Left renal pelvis (tissue), 4 donors: ENCODE results near the gene IL23A. TPM values are rescaled to one million over a fixed set of nuclear protein-coding genes. Genes with fewer than 3 reads are reported as not detected.
"Not testable (repeated sequence)": the region's sequence is repeated elsewhere in the genome, so short reads cannot be mapped to it uniquely, and the experiment has no call there.

Experiments
- DNase-seq, 4 donors: peaks; one replicate each; pipeline ENCODE4 v3.0.0-alpha.2; 2013; ENCODE audit warnings: low read depth in 4 of 4, low spot score in 3 of 4
- polyA plus RNA-seq, 4 donors: library from polyadenylated mRNA; unstranded; fragments of 120-200 nt; gene quantifications; one replicate each; pipeline ENCODE4 v1.2.1, GENCODE V29; 2013; ENCODE audit not compliant: insufficient read length in 4 of 4

The IL23A gene
- polyA plus RNA-seq, 4 donors, result 0.57 to 1.3 (median 0.77) TPM

DNA sequence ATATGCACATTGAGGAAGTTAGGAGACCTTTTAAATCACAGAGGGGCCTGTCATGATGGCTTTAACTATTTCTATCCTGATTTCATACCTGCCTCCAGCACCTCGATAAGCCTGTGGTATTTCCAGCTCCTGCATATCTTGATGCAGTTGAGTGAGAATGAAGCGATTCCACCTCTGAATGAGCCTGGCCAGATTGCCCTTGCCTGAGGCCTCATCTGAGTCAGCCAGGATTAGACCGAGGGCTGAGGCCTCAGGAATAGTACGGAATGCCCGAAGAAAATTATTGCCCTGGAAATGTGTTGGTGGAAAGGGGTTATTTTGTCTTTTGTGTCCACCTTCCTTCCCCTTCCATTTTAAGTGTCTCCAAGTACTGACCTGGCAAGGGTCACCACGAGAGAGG, 14.5 kb upstream of the IL23A start:
- DNase-seq, result no peak

DNA sequence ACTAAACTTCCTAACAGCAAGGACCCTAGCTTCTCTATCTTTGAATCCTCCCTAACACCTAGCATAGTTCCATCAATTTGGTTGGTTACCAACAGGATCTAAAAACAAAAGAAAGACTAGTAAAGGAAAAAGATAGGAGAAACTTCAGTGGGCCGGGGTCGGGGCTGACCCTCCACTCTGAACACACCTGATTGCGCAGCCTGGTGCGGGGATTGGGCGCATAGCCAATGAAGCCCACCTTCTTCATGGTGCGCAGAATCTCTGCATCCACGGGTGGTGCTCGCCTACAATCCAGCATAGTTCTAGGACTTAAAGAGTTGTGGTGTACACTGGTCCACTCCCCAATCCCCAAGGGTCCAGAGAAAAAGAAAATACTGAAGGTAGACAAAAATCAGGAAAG, 12.6 kb upstream of the IL23A start:
- no peak for DNase-seq

DNA sequence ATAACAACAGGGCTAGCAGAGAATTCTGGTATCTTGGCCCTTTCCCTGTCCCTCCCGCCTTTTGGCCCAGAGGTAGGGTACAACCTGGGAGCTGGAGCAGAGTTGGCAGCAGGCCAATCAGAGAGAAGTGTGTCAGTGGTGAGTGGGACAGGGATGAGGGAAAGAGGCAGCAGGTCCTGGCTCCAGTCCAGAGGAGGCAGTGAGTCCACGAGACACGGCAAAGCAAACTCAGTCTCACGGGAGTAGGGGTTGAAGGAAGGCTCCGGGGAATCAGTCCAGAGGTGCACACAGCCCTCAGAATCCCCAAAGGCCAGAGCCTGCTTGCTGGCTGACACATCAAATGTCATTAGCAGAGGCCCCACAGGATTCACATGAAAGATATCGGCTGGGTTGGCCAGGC, 12.2 kb upstream of the IL23A start:
- no peak for DNase-seq

DNA sequence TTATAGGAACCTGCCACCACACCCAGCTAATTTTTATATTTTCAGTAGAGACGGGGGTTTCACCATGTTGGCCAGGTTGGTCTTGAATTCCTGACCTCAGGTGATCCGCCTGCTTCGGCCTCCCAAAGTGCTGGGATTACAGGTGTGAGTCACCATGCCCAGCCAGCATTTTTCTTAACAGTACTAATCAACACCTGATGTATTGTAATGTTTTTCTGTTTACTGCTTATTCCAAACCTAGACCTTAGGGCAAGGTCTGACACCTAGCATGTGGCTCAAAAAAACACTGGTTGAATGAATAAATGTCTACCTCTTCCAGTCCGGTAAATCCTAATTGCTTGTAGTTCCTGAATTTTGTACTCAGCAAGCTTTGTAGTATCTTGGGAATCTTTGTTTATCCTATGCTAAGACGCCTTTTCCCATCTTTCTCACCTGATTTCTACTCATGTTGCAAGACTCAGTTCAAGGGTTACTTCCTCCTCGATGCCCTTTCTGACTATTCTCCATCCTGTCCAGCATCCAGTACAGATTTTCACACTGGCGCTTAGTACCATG, 7.7 kb upstream of the IL23A start:
- no peak for DNase-seq

DNA sequence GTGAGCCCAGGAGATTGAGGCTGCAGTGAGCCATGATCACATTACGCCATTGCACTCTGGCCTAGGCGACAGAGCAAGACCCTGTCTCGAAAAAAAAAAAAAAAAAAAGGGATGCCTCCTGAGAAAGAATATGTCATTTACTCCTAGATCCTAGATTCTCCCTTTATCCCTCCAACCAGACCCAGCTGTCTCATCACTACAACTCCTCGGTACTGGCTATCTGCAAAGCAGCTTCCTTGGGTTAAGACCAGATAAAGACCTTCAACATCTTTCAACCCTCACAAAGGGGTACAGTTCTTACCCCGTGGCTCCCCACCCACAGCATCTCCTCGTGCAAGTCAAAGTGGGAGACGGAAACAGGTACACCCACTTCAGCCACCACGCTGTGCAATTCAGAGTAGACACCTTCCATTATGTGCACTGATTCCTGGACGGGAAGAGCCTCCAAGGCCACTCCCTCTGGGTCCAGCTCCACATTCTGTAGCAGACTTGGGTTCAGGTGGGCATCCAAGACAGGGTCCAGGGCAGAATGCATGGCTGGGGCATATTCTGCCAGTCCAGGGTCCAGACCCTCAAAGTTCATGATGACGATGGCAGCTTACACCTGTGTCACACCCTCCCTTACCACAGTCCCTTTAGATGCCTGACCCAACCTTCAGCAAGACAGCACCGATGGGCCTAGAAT, 6.0 kb upstream of the IL23A start:
- no peak for DNase-seq

DNA sequence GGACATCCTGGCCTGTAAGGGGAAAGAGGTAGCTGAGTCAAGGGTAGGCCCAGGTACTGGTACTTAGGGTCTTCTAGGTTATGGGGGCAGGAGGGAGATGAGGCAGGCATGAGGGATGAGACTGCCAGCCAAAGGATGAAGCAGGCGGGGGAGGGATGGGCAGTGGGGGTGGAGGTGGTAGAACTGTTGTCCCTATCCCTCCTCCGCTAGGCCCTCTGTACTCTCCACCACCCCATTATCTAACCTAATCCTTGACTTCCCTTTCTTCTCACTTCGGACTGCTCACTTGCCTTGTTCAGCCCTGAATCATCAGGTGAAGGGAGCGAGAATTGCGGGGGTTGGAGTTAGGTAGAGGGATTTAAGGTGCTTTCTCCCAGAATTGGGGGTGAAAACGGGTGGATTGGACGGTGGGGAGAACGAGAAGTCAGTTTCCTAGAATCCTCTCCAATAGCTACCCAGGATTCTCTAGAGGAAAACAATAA, 5.4 kb upstream of the IL23A start:
- no peak for DNase-seq

DNA sequence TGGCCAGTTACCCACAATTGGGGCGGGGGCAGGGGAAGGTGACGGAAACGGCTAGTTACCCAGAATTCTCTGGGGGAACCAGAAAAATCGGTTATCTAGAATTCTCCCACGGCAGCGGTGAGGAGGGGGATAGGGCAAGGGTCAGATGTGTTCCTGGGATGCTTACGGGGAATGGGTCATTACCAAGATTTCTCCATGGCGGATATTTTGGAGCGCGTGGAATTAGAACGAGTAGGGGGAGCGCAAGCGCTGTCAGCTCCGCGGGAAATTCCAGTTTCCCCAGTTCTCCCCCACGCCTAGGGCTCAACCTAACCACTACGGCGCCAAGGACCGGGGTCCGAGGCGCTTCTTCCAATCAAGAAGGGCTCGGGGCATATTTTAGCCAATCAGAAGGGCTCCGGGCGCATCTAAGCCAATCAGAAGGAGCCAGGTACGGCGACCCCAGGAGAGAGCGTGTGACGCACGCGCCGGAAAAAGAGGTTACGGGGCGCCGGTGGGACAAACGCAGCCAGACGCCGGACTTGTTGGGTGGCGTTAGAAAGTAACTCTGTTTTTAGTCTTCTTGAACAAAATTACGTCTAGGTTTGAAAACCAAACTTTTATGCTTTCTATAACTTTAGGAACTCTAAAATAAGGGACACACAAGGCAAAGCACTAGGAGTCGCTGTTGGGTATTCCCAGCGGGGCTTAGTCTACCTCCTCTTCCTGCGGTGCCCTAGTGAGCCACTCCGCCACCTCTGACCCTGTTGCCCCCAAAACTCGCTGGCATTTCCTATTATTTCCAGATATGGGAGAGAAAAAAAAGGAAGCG, 4.8 kb upstream of the IL23A start, which contains the start of gene PAN2:
TSS of gene PAN2 (minus strand) at position 322 of the 811 bp plus-strand sequence. CDS start 906 bp downstream, outside the sequence.
- peak; percentile 91 to 96 (median 95) for DNase-seq

DNA sequence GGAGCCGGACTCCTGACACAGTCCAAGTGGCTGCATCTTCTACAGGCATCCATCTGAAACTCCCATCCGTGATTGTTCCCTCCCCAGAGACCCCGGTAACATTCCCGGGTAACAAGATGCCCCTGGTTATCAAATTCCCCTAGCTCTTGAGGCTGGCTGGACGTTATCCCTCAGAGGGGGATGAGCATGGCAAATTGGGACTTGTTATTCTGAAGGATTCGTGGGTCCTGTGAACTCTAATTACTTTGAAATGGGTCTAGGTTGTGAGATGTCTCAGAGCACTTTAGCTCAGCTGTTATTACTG, 4.2 kb upstream of the IL23A start:
- no peak for DNase-seq

DNA sequence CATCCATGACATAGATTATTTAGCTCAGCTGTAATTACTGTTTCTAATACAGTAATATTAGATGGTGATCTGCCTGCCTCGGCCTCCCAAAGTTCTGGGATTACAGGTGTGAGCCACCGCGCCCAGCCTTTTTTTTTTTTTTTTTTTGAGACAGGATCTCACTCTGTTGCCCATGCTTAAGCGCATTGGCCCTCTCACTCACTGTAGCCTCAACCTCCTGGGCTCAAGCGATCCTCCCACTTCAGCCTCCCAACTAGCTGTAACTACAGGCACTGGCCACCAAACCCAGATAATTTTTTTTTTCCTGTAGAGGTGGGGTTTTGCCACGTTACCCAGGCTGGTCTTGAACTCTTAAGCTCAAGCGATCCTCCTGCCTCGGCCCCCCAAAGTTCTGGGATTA, 3.2 kb upstream of the IL23A start:
- not testable (repeated sequence) for DNase-seq

DNA sequence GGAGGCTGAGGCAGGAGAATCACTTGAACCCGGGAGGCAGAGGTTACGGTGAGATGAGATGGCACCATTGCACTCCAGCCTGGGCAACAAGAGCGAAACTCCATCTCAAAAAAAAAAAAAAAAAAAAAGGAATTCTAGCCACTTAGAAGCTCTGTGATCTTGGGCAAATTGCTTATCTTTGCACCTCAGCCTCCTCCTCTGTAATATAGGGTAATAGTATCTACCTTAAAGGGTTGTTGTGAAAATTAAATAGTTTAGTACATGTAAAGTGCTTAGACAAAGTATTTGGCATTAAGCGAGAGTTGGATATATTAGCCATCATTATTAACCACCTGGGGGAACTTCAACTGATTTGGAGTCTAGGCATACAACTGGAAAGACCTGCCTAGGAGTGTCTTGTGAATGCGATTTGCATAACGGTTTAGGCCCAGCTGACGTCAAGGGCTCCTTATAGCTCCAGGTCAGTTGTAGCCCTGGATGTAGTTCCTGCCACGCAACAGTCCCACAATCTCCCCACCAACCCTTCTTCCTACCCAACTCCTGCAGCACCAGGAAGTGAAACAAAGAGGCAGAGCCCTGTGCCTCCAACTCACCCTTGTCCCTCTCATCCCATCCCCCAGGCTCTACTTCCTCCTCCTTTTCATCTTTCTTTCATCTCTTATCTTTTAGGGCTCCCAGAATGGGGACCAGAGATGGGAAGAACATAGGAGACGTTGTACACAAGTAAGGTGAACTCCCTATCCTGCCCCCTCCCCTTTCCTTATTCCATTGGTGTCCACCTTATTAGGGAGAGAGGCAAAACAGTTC, 2.1 kb upstream of the IL23A start:
- no peak for DNase-seq

DNA sequence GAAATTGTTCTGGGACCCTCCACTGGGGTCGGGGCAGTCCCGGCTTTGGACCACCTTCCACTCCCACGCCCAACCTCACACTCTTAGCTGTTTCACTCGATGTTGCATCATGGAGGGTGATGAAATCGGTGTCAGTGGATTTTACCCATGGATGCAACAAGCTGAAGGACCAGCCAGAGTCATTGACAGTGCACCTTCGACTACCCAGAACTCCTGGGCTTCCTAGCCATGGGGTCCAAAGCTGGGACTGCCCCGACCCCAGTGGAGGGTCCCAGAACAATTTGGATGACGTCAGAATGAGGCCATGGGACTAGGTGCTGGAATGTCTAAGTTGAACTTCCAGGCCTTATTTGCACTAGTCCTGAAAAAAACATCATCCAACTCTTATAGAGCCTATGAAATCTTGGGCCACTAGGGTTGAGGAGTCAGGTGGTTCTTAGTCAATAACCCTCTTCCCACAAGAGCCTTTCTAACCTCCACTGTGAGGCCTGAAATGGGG, 882 bp upstream of the IL23A start:
- no peak for DNase-seq

DNA sequence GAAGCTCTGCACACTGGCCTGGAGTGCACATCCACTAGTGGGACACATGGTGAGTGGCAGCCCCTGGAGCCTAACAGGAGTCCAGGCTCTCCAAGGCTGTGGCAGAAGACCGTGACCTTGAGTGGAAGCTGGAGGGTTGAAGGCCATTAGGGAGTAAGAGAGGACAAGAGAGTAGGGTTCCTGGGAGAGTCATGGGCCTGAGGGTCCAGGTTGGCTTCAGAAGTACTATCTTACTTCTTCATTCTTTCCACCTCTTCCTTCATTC, 406 bp downstream of the IL23A start:
- DNase-seq, result no peak

DNA sequence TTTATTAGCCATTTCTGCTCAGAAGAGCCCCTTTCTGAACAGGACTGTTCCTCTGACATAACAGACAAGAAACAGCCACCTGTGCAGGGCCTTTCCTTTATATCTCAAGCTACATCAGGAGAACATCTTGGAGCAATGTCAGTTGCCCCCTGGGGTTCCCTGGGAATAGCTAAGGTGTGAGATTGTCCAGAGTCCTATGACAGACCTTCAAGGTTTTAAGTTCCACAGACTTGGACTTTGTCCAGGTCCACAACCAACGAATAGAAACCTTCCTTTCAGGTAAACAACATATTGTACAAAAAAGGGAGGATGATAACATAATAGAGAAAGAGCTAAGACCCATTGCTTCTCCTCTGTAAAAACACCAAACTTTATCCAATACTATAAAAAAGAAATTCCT, 2.9 kb downstream of the IL23A start:
- DNase-seq, result no peak

DNA sequence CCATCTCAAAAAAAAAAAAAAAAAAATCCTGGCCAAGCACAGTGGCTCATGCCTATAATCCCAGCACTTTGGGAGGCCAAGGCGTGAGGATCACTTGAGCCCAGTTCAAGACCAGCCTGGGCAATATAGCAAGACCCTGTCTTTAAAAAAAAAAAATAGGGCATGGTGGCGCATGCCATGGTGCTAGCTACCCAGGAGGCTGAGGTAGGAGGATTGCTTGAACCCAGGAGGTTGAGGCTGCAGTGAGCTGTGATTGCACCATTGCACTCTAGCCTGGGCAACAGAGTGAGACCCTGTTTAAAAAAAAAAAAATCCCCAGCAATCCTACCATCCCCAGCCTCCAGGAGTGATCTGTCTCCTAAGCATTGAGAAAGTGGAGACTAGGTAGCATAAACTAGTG, 3.6 kb downstream of the IL23A start:
- not testable (repeated sequence) for DNase-seq

DNA sequence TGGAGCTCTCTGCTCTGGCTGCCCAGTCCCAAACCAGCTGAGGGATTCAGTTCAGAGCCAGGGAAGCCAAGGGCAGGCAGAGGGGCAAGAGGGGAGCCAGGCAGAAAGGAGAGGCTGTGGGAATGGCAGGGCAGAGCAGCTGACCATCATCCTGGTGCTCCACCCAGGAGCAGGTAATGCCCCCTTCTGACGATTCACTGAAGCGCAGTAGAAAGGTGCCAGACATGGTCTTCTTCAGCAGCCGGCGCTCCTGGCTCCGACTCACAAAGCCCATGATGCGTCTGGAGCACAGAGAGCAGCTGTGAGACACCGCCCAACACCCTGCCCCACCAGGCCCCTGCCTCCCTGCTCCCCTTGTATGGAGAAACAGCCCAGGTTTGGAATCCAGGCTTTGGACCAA, 8.0 kb downstream of the IL23A start:
- no peak for DNase-seq

DNA sequence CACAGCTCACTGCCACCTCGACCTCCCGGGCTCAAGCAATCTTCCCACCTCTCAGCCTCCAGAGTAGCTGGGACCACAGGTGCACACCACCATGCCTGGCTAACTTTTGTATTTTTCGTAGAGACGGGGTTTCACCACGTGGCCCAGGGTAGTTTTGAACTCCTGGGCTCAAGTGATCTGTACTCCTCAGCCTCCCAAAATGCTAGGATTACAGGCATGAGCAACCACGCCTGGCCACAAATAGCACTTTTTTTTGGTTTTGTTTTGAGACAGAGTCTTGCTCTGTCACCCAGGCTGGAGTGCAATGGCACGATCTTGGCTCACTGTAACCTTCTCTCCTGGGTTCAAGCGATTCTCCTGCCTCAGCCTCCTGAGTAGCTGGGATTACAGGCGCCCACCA, 8.6 kb downstream of the IL23A start:
- not testable (repeated sequence) for DNase-seq

DNA sequence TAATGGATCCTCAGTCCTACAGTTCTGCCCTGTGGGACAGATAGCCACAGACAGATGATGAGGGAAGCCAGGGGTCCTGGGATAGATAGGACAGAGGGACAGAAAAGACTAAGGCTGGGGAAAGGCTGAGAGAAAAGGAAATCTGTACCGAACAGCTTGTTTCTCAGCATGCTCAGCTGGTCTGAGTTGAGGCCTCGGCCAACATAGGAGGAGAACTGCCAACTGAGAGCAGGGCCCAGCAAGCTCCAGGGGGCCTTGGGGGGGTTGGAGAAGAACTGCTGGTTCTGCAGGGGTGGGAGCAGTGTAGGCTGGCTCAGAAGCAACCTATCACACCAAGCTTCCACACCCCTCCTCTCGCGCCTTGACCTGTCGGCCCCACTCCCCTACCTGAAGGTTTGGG, 10.1 kb downstream of the IL23A start:
- DNase-seq, result no peak

DNA sequence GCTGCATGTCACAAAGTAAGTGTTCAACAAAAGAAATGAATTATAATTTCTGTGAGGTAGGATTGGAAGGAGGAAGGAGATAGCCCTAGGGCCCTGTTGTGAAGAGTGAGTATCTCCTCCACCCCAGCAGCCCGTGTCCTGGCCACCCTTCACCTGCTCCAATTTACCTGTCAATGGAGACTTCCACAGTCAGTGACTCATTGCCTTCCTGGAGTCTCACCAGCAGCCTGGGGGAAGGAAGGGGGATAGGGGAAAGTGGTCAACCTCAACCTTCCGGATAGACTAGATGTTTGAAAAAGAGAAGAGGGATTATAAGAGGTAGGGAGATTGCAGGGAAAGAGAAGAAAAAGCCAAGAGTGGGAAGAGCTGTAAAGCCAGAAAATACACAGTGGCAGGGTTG, 12.0 kb downstream of the IL23A start:
- DNase-seq, result no peak

DNA sequence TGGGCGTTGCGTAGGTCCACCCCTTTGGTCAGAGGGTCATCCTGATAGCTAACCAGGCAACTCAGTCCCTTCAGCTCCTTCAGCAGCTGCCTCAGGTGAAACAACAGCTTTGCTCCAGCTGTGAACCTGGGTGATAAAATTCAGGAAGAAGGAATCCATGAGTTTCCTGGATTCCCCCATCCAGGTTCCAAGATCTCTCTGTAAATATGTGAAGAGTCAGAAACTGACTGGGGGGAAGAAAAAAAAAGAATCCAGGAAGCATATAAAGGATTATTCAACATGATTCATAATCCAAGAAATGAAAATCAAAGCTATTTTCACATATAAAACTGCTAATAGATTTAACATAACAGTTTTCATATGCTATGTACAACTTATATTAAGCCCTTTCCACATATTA, 12.6 kb downstream of the IL23A start:
- DNase-seq, result no peak

DNA sequence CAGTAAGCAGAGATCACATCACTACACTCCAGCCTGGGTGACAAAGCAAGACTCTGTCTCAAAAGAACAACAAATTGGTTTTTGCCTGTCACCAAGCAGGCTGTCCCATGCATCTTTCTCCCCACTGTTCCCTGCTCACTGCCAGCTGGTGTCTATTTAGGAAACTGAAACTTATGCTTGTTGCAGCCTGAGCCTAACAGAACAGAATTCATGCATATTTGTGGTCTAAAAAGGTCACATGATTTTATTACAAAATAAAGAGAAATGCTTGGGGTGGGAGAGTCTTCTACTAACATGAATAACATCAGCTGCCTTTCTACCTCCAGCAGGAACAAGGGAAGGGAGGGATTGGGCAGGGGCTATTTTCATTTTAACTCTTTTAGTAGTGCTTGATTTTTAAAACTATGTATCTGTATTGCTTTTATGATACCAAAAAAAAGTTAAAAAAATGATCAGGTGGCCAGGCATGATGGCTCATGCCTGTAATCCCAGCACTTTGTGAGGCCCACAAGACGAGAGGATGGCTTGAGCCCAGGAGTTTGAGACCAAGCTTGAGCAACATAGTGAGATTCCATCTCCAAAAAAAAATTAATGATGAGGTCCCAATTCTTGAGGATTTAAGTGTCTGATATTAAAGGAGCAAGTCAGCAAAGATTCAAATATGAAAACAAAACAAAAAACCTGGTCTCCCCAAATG, 20.3 kb downstream of the IL23A start:
- DNase-seq, result no peak
